T1000 (cell line): ENCODE results near the gene SKP1.
"Not testable (repeated sequence)": the region's sequence is repeated elsewhere in the genome, so short reads cannot be mapped to it uniquely, and the experiment has no call there.

Experiments used
- DNase-seq: peaks from one replicate; lab custom pipeline; 2025; ENCODE audit warnings: mixed read lengths; lab: John Stamatoyannopoulos, UW

Gene SKP1

DNA sequence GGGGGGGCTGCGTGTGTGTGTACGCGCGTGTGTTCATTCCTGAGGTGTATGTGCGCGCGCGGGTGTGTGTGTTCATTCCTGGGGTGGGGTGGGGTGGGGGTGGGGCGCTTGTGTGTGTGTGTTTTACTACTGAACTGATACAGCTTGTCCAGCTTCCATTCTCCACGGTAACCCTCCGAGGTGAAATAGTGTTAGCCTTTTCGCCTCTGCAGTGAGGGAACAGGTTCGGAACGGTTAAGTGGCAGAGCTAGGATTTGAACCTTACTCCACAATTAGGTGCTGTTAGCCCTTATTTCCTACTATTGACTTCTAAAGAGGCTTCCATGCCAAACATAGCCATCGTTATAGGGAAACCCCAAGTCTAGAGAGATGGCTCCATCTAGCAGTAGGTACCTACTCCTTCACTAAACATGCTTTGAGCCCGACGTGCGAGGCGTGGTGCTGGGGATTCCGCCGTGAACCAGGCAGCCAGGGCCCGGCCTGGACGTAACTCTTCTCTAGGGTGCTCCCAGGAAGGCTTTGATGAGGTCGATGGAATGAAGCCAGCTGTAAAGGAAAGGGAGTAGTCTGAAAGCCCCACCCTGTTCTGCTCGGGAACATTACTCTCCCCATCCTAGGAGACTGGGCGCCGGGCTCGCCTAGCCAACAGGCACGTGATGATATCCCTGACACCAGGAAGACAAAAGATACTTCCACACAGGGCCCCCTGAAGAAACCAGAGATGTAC, 782 bp upstream of the SKP1 start:
- DNase-seq = peak; percentile 22

DNA sequence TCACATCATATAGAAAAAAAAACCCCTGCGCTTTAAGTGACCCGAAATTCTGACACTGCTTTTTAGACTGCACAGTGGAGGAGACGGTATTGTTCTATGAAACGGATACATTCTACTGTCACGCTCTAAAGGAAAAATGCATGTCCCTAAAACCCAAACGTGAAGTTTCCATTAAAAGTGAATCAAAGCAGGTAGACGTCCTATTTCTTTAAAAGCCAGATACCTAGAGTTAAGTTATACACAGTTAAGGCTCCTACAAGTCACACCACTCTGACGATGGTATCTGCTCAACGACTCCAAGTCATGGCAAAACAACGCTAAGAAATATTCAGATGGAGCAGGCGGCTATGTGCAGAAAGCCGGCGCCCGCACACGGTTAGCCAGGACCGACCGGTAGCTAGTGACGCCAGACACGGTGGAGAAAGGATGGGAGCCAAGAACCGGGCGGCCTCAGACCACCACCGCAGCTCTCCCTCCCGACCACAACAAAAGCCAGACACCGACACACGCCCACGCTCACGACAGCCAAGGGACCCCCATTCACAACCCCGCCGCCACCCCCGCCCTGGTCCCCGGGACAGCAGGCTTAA, 734 bp downstream of the SKP1 start:
- DNase-seq = no peak

DNA sequence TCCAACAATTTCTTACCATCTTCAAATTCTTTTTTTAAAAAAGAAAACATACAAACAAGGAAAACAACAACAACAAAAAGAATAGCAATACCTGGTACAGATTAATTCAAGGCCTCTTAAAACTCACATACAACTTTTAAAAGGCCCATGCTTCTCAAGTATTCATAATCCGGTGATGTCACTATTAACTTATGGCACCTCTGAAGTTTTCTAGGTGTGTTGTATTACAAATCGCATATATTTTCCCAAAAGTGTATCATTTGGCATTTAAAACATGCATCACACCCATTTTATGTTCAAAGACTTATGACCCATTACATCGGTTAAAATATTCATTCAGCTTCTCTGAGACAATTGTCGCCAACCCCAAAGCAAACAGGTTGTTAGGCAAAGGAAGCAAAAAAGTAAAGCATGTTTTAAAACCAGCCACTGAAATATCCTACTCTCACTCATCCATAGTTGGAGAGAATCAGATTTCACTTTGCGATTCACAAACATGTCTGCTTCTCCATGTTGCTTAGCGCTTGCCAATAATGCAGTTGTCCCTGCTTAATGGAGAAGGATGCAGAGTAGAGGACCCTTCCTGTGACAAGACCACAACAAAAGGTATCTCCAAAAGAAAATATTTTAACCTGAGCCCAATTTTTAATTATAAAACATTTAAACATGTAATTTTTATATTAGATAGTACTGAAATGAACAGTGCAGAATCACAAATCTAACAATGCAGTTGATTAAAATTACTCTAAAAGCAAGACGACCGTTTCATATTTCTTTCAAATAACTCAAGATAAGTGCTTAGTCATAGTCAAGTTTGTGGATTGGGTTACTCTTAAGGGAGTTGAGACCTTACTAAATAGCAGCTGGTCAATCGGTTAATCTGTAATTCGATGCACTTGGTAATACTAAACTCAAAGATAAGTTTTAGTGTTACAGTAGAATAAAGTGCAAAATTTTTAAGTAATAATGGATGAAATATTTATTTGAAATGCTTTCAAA, 1.6 kb downstream of the SKP1 start:
- no peak for DNase-seq

DNA sequence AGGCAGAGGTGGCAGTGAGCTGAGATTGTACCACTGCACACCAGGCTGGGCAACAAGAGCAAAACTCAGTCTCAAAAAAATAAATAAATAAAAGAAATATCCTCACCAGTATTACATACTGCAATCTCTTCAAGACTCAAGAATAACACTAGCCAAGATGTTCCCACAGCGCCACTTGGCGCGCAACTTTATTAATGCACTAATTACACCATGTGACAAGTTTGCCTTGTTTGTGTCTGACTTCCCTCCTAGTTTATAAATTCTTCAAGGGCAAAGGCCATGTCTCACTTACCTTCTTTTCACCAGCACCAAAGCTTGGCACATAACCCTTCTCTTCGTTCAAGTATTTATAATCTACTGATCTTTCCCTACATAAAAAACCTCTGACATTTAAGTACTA, 4.8 kb downstream of the SKP1 start:
- no peak for DNase-seq

DNA sequence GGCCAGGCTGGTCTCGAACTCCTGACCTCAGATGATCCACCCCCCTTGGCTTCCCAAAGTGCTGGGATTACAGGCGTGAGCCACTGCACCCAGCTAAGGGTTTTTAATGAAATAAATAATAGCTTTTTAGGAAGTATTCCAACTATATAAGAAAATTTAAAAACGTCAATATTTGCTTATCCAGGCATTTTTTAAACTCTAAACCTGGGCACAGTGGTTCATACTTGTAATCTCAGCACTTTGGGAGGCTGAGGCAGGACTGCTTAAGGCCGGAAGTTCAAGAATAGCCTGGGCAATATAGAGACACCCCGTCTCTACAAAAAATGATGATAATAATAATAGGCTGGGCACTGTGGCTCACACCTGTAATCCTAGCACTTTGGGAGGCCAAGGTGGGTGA, 14.2 kb downstream of the SKP1 start:
- no peak for DNase-seq

DNA sequence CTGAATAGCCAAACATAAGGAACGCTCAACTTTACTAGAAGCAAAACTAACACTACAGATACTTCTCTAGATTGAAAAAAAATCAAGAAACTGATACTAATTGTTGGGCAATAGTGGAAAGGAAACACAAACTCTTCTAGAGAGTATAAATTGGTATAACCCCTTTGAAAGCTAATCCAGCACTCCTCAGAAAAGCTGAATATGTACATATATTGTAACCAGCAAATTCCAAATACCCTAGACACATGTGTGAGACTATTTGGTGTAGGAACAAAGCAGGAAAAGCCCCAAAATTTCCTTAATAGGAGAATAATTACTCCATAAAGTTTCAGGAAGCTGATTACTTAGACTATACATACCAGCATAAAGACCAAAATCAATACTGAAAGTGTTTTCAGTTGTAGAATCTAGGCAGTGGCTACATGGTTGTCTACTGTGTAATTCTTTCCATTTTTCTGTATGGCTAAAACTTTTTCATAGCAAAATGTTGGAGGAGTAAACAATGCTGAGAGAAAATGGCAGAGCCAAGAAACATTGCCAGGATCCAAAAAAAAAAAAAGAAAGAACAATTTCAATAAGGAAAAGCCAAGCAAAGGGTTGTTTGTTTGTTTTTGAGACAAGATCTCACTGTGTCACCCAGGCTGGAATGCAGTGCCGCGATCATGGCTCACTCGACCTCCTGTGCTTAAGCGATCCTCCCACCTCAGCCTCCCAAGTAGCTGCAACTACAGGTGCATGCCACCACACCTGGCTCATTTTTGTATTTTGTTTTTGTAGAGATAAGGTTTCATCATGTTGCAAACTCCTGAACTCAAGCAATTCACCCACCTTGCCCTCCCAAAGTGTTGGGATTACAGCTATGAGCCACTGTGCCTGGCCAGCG, 15.0 kb downstream of the SKP1 start:
- no peak for DNase-seq

DNA sequence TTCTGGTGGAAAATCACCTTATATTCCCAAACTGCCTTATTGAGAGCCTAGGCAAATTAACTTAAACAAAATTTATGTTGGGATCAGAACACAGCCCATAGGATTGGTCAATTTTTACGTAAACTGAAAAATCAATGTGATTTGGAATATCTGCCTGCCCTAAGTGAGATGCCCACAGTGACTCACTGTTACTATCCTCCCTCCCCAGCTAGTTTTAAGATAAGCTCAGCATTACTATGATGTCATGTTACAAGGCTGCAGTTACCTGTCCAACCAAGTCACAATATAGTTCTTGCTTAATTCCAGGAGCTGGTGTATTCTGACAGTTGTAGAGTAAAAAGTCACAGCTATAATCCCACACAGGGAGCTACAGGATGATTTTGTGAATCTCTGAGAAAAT, 23.1 kb downstream of the SKP1 start:
- DNase-seq = no peak

DNA sequence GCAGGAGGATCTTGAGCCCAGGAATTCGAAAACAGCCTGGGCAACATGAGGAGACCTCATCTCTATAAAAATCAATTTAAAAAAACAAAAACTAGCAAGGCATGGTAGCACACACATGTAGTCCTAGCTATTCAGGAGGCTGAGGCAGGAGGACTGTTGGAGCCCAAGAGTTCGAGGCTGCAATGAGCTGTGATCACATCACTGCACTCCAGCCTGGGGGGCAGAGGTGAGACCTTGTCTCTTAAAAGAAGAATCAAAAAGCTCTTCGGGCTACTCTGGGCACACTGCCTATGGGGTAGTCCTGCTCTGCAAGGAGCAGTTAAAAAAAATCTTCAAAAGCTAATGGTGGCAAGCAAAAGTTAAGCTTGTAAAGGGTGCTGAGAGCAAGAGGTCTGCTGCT, 23.5 kb downstream of the SKP1 start:
- no peak for DNase-seq

DNA sequence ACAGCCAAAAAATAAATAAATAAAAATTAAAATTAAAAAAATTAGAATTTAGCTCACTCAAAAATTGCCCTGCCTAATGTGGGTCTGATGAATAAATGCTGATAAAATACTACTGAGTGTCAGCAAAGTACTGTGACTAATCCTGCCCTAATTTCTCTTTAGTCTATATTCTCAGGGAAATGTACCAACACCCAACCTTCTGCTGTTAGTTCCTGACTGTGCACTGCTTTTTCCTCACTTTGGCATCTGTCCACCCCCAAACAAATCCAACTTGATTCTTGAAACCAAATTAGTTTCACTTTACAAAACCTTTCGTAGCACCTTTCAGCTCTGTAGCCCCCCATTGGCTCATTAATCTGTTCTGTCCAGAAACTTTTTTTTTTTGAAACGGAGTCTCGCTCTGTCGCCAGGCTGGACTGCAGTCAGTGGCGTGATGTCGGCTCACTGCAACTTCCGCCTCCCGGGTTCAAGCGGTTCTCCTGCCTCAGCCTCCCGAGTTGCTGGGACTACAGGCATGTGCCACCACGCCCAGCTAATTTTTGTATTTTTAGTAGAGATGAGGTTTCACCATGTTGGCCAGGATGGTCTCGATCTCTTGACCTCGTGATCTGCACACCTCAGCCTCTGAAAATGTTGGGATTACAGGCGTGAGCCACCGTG, 24.4 kb downstream of the SKP1 start:
- not testable (repeated sequence) for DNase-seq

DNA sequence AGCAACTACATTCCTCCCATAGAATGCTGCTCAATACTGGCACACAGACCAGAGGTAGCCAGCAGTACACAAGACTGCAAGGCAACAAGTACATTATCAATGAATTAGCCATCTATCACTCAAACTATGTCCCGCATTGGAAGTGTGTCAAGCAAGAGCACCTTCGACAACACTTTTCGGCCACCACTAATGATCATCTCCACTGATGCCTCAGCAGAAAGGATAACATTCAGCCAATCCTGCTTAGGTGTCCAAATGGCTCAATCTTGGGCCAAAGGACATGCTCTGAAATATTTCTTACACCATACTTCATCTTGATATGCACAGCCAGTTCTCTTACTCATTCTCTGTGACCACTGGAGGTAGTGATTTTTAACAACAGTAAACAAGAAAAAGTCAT, 25.0 kb downstream of the SKP1 start:
- DNase-seq = no peak

DNA sequence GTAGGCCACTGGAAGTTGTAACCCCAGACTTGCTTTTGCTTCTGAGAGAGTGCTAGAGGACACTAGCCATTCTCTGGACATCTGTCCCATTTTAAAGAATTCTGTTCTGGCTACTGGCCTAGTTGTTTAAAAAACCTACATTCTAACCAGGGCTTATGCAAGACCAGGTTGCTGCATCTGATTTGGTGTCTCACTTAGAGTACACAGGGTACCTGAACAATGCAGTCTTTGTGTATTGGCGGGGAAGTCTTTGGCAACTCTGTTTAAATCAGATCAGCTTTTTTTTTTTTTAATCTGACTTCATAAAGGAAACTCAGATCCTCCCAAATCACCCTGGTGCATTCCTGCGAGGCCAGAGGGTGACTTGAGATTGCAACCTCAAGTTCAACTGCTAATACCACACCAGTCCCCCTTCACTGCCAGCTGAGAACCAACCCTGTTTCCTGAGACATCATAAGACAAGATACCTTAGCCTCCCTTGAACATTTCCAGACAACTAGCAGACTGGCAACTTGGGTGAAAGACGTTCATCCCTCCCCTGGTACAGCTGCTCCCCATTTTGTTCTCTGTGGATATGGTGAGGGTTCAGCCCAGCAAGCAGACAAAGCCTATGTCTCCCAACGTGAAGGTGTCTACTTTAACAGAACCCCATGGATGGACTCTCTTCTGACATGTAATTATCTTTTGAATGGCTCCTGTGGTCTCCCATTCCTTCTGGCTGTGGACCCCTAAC, 27.0 kb downstream of the SKP1 start:
- DNase-seq = no peak

DNA sequence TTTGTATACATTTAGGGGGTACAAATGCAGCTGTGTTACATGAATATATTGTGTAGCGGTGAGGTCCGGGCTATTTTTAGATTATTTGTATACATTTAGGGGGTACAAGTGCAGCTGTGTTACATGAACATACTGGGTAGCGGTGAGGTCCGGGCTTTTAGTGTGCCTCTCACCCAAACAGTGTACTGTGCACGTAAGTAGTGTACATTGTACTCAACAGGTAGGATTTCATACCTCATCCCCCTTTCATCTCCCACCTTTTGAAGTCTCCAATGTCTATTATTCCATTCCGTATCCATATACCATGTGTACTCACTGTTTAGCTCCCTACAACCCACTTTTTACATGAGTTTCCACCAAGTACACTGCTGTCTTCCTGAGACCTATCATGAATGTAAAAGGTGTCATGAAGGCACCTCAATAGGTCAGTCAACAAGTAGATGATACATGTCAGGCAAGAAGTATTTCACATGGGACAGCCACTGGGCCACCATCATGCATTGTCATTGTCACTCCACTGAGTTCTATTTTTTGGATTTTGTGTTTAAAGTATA, 27.7 kb downstream of the SKP1 start:
- DNase-seq = no peak

DNA sequence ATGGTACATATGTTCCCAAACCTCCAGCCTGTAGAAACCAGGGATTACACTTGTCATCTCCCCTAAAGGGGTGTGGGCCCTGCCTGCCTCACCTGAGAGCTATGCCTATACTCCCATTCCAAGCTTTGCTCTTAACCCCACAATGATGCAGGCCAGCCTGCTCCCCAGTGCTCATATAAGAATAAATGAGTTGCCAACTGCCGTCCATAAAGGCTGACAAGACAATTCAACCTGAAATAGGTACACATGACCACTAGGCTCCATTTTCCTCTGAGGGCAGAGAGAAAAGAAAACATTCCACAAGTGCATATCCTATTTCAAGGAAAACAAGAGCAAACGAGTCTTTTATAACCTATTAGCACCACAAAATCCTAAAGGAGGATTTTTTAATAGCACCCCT, 28.4 kb downstream of the SKP1 start:
- no peak for DNase-seq

DNA sequence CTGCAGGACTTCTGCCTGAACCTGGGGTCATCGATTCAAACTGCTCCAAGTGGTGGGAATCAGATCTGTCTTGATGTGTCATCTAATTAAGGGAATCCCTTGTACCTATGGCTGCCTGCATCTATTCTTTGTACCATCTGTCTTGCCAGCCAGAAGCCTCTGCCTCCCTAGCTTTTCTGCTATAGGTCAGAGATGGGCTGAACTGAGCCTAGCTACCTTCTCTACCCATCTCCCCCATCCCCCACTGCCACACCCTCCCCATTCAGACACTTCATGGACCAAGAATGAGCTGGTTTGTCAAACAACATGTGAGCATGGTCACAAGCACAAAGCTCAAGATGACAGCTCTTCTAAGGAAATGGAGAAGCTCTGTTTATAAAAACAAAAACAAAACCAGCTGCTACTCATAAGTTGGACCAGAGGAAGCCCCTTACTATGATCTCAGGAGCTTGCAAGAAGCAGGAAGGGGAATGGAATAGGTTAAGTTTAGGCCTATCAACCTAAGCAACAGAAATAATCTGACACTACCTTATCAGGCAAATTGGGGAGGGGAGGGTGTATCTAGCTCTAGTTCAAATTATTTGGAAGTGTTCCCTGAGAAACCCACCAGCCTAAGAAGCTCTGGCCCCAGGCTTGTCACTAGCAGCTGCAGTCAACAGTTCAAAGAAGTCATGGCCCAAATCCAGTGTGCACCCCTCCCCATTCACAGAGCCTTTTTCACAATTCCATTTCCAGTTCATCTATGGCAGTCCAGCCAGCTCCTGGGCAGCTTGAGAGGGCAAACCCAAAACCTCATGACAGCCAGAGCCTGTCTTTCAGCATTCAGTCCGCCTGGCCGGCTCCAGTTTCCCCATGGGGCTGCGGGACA, 29.9 kb downstream of the SKP1 start:
- DNase-seq = no peak

DNA sequence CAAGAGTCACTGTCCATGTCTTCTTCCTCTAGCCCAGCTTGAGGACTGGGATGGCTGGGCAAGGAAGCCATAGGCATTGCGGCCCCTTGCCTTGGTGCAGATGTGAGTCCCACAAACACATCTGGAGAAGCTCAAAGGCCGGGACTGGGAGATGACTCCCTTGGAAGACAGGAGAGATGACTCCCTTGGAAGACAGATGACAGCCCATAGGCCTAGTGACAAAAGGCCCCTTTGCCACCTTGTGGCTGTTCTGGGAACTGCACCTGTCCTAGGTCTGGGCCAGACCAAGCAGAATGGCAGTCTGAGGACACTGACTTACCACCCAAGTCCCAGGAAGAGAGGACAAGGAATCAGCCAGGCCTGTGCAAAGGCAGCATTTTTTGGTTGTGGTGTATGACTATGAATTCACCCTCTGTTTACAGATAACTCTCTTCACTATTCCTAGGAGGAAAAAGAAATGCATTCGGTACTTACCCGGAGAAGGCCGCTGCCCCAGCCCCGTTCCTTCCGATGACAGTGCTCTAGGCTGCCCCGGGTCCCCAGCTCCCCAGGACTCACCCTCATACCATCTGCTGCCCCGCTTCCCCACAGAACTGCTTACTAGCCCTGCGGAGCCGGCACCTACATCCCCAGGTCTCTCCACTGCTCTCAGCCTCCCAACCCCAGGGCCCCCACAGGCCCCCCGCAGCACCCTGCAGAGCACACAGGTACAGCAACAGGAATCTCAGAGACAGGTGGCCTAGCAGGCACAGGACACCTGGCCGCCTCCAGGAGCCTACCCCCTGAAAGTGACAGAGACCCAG, 30.8 kb downstream of the SKP1 start:
- DNase-seq = peak; percentile 44

DNA sequence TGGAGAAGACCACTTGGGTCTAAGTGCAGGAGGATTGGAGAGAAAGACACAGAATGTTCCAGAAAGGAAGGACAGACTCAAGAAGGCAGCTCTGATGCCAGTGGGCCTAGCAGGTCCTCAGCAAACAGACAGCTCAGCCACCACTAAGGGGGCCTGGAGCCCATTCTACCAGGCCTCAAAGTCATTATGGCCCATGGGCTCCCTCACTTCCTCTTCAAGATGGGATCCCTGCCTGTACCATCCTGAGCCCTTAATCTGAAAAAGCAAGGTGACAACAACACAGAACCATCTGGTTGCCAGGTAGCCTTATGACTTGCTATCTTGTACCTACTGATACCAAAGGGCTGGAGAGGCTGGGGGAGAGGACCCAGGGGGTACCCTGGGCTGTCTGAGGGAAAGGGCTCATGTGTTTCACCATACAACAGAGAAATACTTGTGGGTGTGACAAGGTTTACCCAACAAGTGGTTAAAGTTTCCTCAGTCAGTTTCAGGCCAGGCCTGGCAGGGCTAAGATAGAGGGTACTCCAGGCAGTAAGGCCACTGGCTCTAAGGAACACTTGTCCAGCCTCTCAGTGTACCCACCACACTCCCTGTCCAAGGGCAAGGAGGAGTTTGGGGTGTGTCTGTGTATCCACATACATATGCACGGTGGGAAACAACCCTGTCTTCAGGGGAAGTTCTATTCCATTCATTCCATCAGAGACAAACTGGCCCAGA, 31.6 kb downstream of the SKP1 start:
- no peak for DNase-seq
